HG03521 (cell line): Measurements from ENCODE around the gene AOAH.

Source experiments
- ATAC-seq: cut with Tn5 transposase; IDR thresholded peaks from one replicate; pipeline ENCODE4 v1.9.1; 2021; ENCODE audit warnings: mild to moderate bottlenecking, moderate library complexity; ENCODE audit not compliant: unreplicated experiment

Gene AOAH

DNA sequence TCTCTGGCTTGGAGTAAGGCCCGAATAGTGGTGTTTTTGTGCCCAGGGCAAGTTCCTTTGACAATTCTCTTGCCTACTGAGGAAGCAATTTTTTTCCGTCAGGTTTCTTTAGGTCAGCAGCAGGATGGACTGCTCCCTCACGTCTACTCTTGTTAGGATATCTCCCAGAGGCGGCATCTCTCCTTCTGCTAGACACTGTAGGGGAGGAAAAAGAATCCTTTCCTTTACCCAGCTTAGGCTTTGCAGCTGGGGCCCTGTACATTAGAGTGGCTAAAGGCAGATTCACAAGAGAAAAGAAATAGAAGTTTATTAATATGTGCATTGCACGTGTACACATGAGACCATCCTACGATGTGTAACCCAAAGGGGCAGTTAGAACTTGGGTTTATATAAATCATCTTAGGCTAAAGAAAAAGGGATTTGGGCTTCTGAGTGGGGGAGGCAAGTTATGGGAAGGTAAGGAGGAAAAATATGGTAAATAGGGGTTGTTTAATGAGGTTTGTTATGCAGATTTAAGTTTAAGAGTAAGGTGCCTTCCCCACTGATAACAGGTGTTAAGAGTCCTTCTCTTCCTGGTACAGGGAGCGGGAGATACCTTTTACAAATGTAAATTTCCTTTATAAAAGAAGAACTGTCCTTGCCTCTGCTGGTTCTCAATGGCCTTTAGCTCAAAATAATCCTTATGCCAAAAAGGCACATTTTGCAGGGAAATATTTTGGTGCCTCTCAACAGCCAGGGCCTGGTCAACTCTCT, 156.4 kb downstream of the AOAH start:
- no peak for ATAC-seq

GRCh38 chr7:36565792-36566356, 158.4 kb downstream of the AOAH start:
- ATAC-seq = no peak

GRCh38 chr7:36564489-36564888, 159.8 kb downstream of the AOAH start:
- ATAC-seq = no peak

DNA sequence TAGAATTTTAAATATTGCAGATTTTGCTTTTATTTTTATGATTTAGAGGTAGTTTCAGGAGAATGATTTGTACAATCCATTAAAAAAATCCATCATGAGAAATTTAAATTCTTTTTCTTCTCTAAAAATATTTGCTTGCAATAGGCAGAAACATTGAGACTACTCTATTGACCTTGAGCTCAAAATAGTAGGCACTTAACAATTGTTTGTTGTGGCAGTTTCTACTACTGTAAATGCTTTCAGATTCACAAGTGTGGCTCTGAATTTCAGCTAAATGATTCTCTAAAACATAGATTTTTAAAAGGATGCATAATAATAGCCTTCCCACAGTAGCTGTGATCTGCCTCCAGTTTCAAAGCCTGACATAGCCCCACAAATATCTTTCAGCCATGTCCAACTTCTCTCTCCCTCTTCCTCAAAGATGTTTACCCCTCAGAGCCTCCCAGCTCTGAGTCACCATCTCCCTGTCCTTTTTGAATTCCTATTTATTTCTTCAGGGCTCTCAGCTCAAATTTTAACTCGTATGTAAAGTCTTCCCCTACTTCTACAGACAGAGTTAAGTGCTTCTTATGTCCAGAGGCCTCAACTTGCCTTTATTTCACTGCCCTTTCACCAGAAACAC, 160.5 kb downstream of the AOAH start:
- ATAC-seq = no peak

- ATAC-seq = no peak
Observed at GRCh38 chr7:36562121-36562520, 162.2 kb downstream of the AOAH start.

DNA sequence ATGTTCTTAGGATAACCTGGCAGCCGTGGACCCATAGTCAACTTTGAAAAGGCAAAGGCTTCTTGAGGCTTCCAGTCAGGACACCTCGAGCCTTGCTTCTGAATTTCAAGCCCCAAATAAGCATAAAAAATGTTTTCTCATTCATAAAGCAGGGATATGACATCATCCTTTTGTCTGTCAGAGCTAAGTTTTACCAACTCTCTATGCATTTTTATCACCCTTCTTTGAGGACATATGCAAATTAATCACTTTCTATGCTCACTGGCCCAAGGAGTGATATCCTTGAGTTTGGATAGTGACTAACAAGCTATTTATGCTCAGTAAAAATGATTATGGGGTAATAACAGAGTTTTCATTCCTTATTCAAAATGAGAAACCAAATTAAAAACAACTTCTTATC, 175.3 kb downstream of the AOAH start:
- ATAC-seq = no peak

DNA sequence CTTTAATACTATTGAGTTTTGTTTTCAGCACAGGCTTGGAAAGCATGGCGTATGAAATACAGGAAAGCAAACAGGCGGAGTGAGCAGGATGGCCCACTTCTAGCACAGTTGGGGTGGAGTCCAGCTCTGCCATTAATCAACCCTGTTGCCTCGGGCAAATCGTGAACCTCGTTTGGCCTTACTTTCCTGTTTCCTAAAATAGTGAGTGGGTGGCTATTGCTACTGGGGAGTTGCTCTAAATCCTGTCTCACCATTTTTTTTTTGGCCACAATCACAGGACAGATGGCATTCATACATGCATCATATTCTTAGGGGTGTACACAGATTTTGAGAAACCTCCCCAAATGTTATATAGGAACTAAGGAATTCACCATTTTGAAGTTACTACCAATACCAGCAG, 176.9 kb downstream of the AOAH start:
- ATAC-seq = no peak

DNA sequence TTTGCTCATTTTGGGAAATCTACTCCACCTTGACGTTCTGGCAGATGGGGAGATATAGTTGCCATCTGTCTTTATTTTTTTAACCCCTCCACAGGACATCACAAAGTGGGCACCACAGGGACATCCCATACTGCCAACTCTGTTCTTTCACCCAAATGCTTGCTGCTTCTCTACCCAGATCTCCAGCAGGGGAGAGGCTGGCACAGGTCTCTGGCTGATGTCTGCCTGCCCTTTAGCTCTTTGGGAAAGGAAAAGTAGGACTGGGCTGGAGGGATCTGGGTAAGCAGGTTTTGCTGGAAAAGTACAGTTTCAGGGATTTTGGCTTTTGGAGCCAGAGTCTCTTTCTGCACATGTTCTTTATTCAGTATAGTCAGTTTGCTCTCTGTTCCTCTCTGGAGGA, 178.0 kb downstream of the AOAH start:
- no peak for ATAC-seq

GRCh38 chr7:36545291-36545690, 179.0 kb downstream of the AOAH start:
- ATAC-seq = no peak

DNA sequence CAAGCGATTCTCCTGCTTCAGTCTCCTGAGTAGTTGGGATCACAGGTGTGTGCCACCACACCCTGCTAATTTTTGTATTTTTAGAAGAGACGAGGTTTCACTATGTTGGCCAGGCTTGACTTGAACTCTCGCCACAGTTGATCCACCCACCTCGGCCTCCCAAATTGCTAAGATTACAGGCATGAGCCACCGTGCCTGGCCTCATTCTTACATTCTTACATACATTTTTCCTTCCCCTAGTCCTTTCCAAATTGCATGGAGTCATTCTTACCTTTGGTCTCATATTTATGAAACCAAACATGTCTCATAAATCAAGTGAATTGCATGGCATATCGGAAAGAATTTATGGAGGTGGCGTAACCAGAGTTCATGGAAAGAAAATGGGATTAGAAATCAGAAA, 186.2 kb downstream of the AOAH start:
- ATAC-seq = no peak

DNA sequence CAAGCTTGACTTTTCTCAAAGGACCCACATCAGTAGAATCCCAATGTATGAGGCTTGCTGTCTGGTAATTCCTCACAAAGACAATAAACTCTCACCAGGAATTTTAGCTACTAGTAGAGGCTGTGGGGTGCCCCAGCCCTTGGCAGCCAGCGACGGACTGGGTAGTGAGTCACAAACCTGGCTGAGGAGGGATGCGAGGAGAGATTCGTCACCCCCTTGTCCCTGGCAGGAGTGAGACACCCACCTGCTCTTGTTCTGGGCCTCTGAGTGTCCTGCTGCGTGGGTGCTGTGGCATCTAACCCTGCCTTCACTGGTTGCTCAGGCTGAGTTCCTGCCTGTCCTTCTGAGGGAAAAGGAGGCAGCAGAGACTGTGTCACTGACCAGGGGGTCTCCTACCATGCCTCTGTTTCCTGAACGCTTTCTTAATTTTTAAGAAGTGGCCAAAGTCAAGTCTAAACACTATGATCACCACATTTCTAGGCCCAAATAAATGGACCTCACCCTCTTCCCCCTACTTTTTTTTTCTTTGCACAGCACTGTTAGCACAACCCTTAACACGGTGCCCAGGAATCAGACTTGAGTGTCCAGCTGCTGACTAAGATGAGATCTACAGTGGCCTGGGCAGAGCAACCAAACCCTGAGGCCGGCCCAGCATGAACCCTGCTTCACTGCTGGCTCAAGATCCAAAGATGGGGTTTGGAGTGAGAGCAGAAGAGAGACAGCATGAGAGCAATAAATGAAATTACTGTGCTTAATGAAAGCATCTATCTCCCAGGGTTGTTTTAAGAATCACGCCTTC, 188.2 kb downstream of the AOAH start:
- ATAC-seq = no peak

DNA sequence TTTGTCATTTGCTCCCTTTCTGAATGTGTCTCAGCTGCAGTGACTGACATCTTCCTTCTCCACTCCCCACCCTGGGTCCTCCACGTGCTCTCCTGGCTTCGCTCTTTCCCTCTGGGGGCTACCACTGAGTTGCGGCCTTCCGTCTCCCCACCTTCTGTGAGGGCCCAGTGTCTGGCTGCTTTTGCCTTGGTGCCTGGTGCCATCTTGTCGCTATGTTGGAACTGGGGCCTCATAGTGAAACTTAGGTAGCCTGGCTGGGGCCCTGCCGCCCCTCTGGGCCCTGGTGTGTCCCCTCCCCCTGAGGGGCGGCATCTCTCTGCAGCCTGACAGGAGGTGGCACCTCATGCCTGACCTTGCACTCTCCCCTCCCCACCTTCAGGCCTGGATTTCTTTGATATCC, 190.6 kb downstream of the AOAH start:
- no peak for ATAC-seq

- ATAC-seq = no peak
Observed at GRCh38 chr7:36532981-36533499, 191.3 kb downstream of the AOAH start.

GRCh38 chr7:36531951-36532350, 192.3 kb downstream of the AOAH start:
- no peak for ATAC-seq

DNA sequence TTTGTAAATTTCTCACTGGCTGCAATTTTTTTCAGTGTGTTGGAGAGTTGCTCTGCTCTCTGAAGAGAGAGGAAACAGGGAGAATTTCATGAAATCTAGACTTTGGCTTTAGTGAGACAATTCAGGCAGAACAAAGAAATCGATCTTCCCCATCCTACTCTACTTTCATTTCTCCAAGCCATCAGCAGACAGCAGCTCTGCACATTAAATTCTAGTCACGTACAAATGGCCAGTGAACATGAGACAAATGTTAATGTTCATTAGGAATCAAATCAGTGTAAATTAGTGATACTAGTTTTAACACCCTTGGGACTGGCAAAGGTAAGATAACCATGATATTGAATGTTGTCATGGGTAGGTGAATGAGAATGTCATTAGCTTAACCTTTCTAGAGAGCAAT, 193.8 kb downstream of the AOAH start:
- ATAC-seq = no peak

DNA sequence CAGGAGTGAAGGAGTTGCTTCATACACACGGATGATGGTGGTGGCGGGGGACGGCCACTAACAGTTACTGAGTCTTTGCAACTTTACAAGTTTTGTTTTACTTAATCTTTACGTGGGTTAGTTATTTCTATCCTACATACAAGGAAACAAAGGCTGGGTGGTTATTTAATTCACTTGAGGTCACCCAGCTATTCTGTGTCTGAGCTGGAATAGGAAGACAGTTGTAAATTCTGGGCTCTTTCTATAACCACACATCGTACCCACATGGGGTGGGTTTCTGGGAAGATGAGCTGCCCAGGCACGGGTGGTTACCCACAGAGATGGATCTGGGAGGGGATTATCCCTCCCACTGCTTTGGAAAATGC, 196.8 kb downstream of the AOAH start:
- no peak for ATAC-seq

DNA sequence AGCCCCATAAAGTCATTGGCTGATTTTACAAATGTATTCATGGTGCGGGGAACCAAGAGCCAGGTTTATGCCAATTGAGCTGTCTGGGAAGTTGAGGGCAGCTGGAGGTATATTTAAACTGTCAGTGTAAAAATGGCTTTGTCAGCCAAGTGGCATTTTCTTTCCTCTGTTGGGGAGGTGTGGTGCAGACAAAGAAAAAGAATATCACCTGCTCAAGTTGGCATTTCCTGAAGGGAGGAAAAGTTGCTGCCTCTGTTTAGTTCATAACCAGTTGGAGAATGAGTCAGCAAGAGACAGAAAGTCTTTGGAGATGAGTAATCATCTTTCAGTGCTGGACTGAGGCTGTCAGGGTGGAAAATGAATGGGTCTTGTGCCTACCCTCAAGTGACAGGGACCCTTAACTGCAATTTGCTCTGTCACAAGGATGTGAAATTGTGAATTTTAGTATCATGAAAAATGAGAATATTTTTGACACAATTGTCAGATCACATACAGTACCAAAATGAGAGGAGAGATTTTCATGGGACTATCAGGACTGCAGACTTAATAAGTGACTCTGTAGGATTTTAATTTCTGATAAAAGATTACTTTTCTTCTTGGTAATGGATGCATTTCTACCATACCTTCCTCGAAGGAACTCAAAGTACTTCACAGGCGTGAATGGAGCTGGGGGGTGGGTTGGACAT, 197.3 kb downstream of the AOAH start:
- ATAC-seq = no peak

GRCh38 chr7:36523371-36524101, 200.8 kb downstream of the AOAH start:
- no peak for ATAC-seq

- ATAC-seq = no peak
Observed at GRCh38 chr7:36522453-36523007, 201.8 kb downstream of the AOAH start.

- ATAC-seq = no peak
Observed at GRCh38 chr7:36521911-36522310, 202.4 kb downstream of the AOAH start.
